CD14-positive monocyte (primary cell): ENCODE data around the gene TOP2B. TPM values are rescaled to one million over a fixed set of nuclear protein-coding genes. Genes with fewer than 3 reads are reported as not detected.

Experiments
- DNase-seq, 3 donors: peaks; one replicate each; pipeline ENCODE4 v3.0.0-alpha.2; 2011 to 2022
- H2AFZ ChIP-seq: 2 replicates; pipeline ENCODE4 v1.6.0; 2012; ENCODE audit warnings: mild to moderate bottlenecking, low read depth, low read length, inconsistent platforms; ENCODE audit not compliant: insufficient read depth, poor library complexity, severe bottlenecking
- H3K27ac ChIP-seq, 2 donors: 1 replicate in 1 of 2; 2 replicates in 1 of 2; pipeline ENCODE4 v1.5.1; 2012 to 2013; ENCODE audit warnings: low read length in 2 of 2, control low read depth in 1 of 2, inconsistent platforms in 1 of 2, low read depth in 1 of 2, mild to moderate bottlenecking in 1 of 2
- H3K27me3 ChIP-seq, 2 donors: one replicate each; pipeline versions ENCODE4 v1.6.0 to v1.6.1; 2011 to 2013; ENCODE audit warnings: low read length in 2 of 2; ENCODE audit not compliant: control insufficient read depth in 2 of 2, insufficient read depth in 2 of 2
- H3K36me3 ChIP-seq, 2 donors: replicated peaks in 1 of 2; 1 replicate in 1 of 2; 2 replicates in 1 of 2; pipeline versions ENCODE4 v1.5.1 to v1.6.1; 2012 to 2013; ENCODE audit warnings: low read length in 2 of 2, control low read depth in 1 of 2, inconsistent platforms in 1 of 2, mild to moderate bottlenecking in 1 of 2; ENCODE audit not compliant: insufficient read depth in 2 of 2, control insufficient read depth in 1 of 2
- H3K4me1 ChIP-seq, 2 donors: 1 replicate in 1 of 2; 2 replicates in 1 of 2; pipeline versions ENCODE4 v1.5.1 to v1.6.1; 2012 to 2013; ENCODE audit warnings: low read length in 2 of 2, control low read depth in 1 of 2, inconsistent platforms in 1 of 2, mild to moderate bottlenecking in 1 of 2, moderate library complexity in 1 of 2; ENCODE audit not compliant: insufficient read depth in 2 of 2, control insufficient read depth in 1 of 2
- H3K4me2 ChIP-seq: replicated peaks from 2 replicates; pipeline ENCODE3; 2012; ENCODE audit warnings: low read length, moderate library complexity, mild to moderate bottlenecking; ENCODE audit not compliant: poor library complexity, severe bottlenecking; ENCODE audit errors: extremely low read depth
- H3K4me3 ChIP-seq, 3 experiments: fragments of 200-600 bp in 1 of 3; sonication (generic) in 1 of 3; replicated peaks in 1 of 3; 1 replicate in 2 of 3; 2 replicates in 1 of 3; pipeline ENCODE4 v1.5.1; 2011 to 2013; ENCODE audit warnings: low read length in 3 of 3, mild to moderate bottlenecking in 3 of 3, control low read depth in 2 of 3, low read depth in 2 of 3, inconsistent platforms in 1 of 3, moderate library complexity in 1 of 3
- H3K79me2 ChIP-seq: 2 replicates; pipeline ENCODE4 v1.6.0; 2012; ENCODE audit warnings: mild to moderate bottlenecking, control low read depth, inconsistent platforms, low read length, moderate library complexity; ENCODE audit not compliant: insufficient read depth
- H3K9ac ChIP-seq: 2 replicates; pipeline ENCODE4 v1.6.0; 2017; ENCODE audit warnings: low read length, mild to moderate bottlenecking; ENCODE audit not compliant: insufficient read depth, poor library complexity, severe bottlenecking
- H3K9me3 ChIP-seq, 2 donors: replicated peaks in 1 of 2; 1 replicate in 1 of 2; 2 replicates in 1 of 2; pipeline versions ENCODE4 v1.5.1 to v1.6.1; 2012 to 2013; ENCODE audit warnings: low read length in 2 of 2, control low read depth in 1 of 2; ENCODE audit not compliant: control insufficient read depth in 1 of 2, insufficient read depth in 1 of 2
- H4K20me1 ChIP-seq: 2 replicates; pipeline ENCODE4 v1.6.0; 2012; ENCODE audit warnings: mild to moderate bottlenecking, low read length, control low read depth, moderate library complexity; ENCODE audit not compliant: insufficient read depth
- H3K27ac Mint-ChIP-seq, 7 donors: one replicate each; pipeline ENCODE4 v1.8.0; 2020; ENCODE audit warnings: mild to moderate bottlenecking in 7 of 7, mixed read lengths in 7 of 7, moderate library complexity in 6 of 7, inconsistent platforms in 2 of 7
- H3K27me3 Mint-ChIP-seq, 3 donors: one replicate each; pipeline ENCODE4 v1.8.0; 2021 to 2022; ENCODE audit warnings: low read depth in 3 of 3, mild to moderate bottlenecking in 3 of 3, mixed read lengths in 3 of 3, moderate library complexity in 3 of 3, inconsistent platforms in 1 of 3
- H3K36me3 Mint-ChIP-seq, 2 donors: one replicate each; pipeline ENCODE4 v1.8.0; 2020; ENCODE audit warnings: mixed read lengths in 2 of 2, inconsistent platforms in 1 of 2, mild to moderate bottlenecking in 1 of 2
- H3K4me1 Mint-ChIP-seq: one replicate; pipeline ENCODE4 v1.8.0; 2020; ENCODE audit warnings: mild to moderate bottlenecking, mixed read lengths
- H3K4me3 Mint-ChIP-seq, 2 donors: one replicate each; pipeline ENCODE4 v1.8.0; 2020; ENCODE audit warnings: mild to moderate bottlenecking in 2 of 2, mixed read lengths in 2 of 2, moderate library complexity in 1 of 2
- H3K9me3 Mint-ChIP-seq, 7 donors: one replicate each; pipeline ENCODE4 v1.8.0; 2020 to 2022; ENCODE audit warnings: mixed read lengths in 7 of 7, mild to moderate bottlenecking in 6 of 7, moderate library complexity in 6 of 7, inconsistent platforms in 2 of 7
- WGBS: methylation state at CpG from one replicate; pipeline ENCODE4 v1.1.5; 2013; ENCODE audit warnings: missing lambda C conversion rate; ENCODE audit not compliant: insufficient coverage; 5-methylcytosine and 5-hydroxymethylcytosine counted together
- intact Hi-C, 2 donors: fragments of 100-400 bp; cut with micrococcal nuclease; formaldehyde crosslinking; loops; one replicate each; pipeline versions ENCODE4 v1.15.0 to v1.15.1; 2023
- polyA plus RNA-seq, 3 donors: library from polyadenylated mRNA; depleted of rRNA in 1 of 3; unstranded in 2 of 3; stranded (reverse) in 1 of 3; fragments of 300-500 nt in 2 of 3; fragments of >200 nt in 1 of 3; fragmentation: Illumina TruSeq in 2 of 3; gene quantifications; 1 replicate in 2 of 3; 2 replicates in 1 of 3; pipeline ENCODE4 v1.2.3, GENCODE V29; 2012 to 2021
- TF ChIP-seq, protein P1 (sequence below): fragments of 200-600 bp; IDR thresholded peaks from one replicate; pipeline ENCODE4 v1.8.0; 2022; ENCODE audit warnings: antibody characterized with exemption, mild to moderate bottlenecking

The TOP2B gene
- polyA plus RNA-seq, 3 donors: 21.4 to 27.0 (median 26.1) TPM

- Mint-ChIP-seq H3K9me3 (peaks cover 0 to 2% (median 0%) of the 10 kb centered on the region in 7 donors), H3K4me1 (peaks cover 8% of the 10 kb centered on the region)
- H2AFZ ChIP-seq: no peak overlapping the region
Measured at GRCh38 chr3:25588441-25589103, 76.1 kb downstream of the TOP2B start.

DNA sequence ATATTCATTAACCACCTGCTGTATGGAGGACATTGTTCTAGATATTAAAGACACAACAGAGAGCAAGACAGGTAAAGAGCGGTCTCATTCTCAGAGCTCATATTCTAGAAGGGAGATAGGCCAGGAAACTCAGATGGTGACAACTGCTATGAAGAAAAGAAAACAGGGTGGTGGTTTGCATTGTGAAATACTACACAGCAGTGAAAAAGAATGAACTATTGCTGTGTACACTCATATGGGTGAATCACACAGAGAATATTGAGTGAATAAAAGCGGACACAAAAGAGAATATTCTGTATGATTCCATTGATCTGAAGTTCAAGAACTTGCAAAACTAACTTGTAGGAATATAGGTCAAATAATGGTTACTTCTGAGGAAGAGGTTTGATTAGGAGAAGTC lies 76.7 kb downstream of the TOP2B start:
- intact Hi-C loops: loop anchor here in 1 of 2 donors (10.0 kb wide), 1 partner anchor 143 kb away; no protein-coding TSS in a partner anchor
- Mint-ChIP-seq H3K27ac (no peak overlapping the region), H3K4me3 (no peak overlapping the region), H3K9me3 (peaks cover 0 to 2% (median 0%) of the 10 kb centered on the region in 7 donors), H3K36me3 (no peaks in the 10 kb centered on the region), H3K27me3 (peaks cover 0 to 4% (median 1%) of the 10 kb centered on the region in 3 donors), H3K4me1 (peaks cover 8% of the 10 kb centered on the region)
- Histone ChIP-seq H4K20me1 (no peaks in the 10 kb centered on the region), H3K4me2 (no peak overlapping the region), H3K79me2 (no peaks in the 10 kb centered on the region), H3K9me3 (no peaks in the 10 kb centered on the region), H3K27me3 (no peaks in the 10 kb centered on the region), H3K27ac (no peak overlapping the region), H3K4me1 (no peaks in the 10 kb centered on the region), H2AFZ (no peak overlapping the region), H3K36me3 (no peaks in the 10 kb centered on the region), H3K4me3 (no peak overlapping the region), H3K9ac (no peak overlapping the region)
- no peak for DNase-seq
- TF ChIP-seq, protein P1, sequence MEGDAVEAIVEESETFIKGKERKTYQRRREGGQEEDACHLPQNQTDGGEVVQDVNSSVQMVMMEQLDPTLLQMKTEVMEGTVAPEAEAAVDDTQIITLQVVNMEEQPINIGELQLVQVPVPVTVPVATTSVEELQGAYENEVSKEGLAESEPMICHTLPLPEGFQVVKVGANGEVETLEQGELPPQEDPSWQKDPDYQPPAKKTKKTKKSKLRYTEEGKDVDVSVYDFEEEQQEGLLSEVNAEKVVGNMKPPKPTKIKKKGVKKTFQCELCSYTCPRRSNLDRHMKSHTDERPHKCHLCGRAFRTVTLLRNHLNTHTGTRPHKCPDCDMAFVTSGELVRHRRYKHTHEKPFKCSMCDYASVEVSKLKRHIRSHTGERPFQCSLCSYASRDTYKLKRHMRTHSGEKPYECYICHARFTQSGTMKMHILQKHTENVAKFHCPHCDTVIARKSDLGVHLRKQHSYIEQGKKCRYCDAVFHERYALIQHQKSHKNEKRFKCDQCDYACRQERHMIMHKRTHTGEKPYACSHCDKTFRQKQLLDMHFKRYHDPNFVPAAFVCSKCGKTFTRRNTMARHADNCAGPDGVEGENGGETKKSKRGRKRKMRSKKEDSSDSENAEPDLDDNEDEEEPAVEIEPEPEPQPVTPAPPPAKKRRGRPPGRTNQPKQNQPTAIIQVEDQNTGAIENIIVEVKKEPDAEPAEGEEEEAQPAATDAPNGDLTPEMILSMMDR: no peak
- WGBS: no CpG with 5 or more reads among the region's 2 CpGs

More at GRCh38 chr3:25588441-25589103, 76.1 kb downstream of the TOP2B start:
- Histone ChIP-seq H3K36me3 (no peaks in the 10 kb centered on the region), H3K27me3 (no peaks in the 10 kb centered on the region), H3K9ac (no peak overlapping the region), H3K9me3 (no peaks in the 10 kb centered on the region), H3K4me1 (no peaks in the 10 kb centered on the region), H4K20me1 (no peaks in the 10 kb centered on the region), H3K27ac (no peak overlapping the region), H3K79me2 (no peaks in the 10 kb centered on the region), H3K4me3 (no peak overlapping the region), H3K4me2 (no peak overlapping the region)
- Mint-ChIP-seq H3K4me3 (no peak overlapping the region), H3K27ac (peak overlapping the region in 1 of 7 donors; percentile 71), H3K36me3 (no peaks in the 10 kb centered on the region), H3K27me3 (peaks cover 0 to 4% (median 1%) of the 10 kb centered on the region in 3 donors)
- no peak for DNase-seq
- intact Hi-C loops: loop anchor here in 1 of 2 donors (10.0 kb wide), 1 partner anchor 144 kb away; no protein-coding TSS in a partner anchor
- TF ChIP-seq, protein P1: no peak
- 76% methylated on average over 5 of the region's 8 CpGs for WGBS
